ENCODE data around the gene KCTD1.

Gene KCTD1
- total RNA-seq: 1.9 to 3.9 (median 2.2) reads per million in 3 donors

DNA sequence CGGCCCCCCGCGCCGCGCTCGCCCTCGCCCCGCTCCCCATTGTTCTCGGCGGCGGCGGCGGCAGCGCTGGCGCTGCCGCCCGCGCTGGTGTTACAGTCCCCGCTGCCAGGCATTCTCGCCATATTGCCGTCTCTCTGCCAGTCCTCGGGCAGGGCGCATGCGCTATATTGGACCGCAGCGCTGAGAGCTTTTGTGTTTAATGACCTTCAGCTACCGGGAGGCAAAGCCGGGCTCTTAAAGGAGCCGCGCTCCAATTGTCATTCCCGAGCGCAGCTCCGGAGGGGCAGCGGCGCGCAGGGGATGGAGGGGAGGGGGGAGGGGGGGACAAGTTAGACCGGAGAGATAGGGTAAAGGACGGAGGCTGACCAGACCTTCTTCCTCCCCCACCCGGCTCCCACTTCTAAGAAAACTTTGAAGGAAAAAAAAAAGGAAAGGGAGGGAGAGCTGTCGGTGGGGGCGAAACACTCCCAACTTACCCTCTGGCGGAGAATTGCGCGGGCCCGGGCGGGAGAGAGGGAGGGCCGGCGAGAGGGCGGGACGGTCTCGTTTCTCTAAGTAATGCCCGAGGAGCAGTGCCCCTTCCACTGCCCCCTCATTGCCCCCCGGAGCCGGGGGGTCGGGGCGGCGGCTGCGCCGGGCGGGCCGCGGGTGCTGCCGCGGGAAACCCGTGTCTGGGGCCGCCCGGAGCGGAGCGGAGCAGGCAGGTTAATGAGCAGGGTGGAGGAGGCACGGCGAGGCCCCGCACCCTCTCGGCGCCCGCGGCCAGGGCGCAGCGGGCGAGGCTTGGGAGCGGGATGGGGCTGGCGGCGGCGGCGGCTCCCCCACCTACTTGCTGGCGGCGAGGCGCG, at the start of gene KCTD1:
TSS of gene KCTD1 (minus strand) at position 139 of the 848 bp plus-strand sequence. CDS start at position 122, 17 bp downstream.
- Histone ChIP-seq H3K9me3 (ENCODE audit: control insufficient read depth, low read length) (no peaks in the 10 kb centered on the region), H3K27me3 (replicated peaks; ENCODE audit: control insufficient read depth, insufficient read depth, low read length, poor library complexity, severe bottlenecking) (peaks cover 20% of the 10 kb centered on the region), H3K4me3 (ENCODE audit: insufficient read depth, low read depth, low read length, poor library complexity, severe bottlenecking) (peak within 1 kb of the TSS; percentile 68), H3K4me1 (ENCODE audit: control insufficient read depth, insufficient read depth, low read length, poor library complexity, severe bottlenecking) (peaks cover 13% of the 10 kb centered on the region), H3K36me3 (ENCODE audit: control insufficient read depth, insufficient read depth, low read length) (no peaks in the 10 kb centered on the region), H3K27ac (ENCODE audit: insufficient read depth, low read length, poor library complexity, severe bottlenecking) (no peak within 1 kb of the TSS)
- DNase-seq: peak; percentile 19 to 49 (median 37)

- H3K36me3 ChIP-seq (ENCODE audit: control insufficient read depth, insufficient read depth, low read length): no peaks in the 10 kb centered on the region
Observed at GRCh38 chr18:26593365-26594320, 45.3 kb upstream of the KCTD1 start.

GRCh38 chr18:26584745-26585144, 36.4 kb upstream of the KCTD1 start:
- Histone ChIP-seq H3K27me3 (replicated peaks; ENCODE audit: control insufficient read depth, insufficient read depth, low read length, poor library complexity, severe bottlenecking) (no peaks in the 10 kb centered on the region), H3K27ac (ENCODE audit: insufficient read depth, low read length, poor library complexity, severe bottlenecking) (no peak overlapping the region), H3K9me3 (ENCODE audit: control insufficient read depth, low read length) (no peaks in the 10 kb centered on the region), H3K36me3 (ENCODE audit: control insufficient read depth, insufficient read depth, low read length) (no peaks in the 10 kb centered on the region), H3K4me3 (ENCODE audit: insufficient read depth, low read depth, low read length, poor library complexity, severe bottlenecking) (no peak overlapping the region), H3K4me1 (ENCODE audit: control insufficient read depth, insufficient read depth, low read length, poor library complexity, severe bottlenecking) (no peaks in the 10 kb centered on the region)
- no peak for DNase-seq

More at GRCh38 chr18:26593365-26594320, 45.3 kb upstream of the KCTD1 start:
- no peak overlapping the region for H3K27ac ChIP-seq (ENCODE audit: insufficient read depth, low read length, poor library complexity, severe bottlenecking)
- no peak overlapping the region for H3K4me3 ChIP-seq (ENCODE audit: insufficient read depth, low read depth, low read length, poor library complexity, severe bottlenecking)
- H3K27me3 ChIP-seq (replicated peaks; ENCODE audit: control insufficient read depth, insufficient read depth, low read length, poor library complexity, severe bottlenecking): no peaks in the 10 kb centered on the region
- H3K4me1 ChIP-seq (ENCODE audit: control insufficient read depth, insufficient read depth, low read length, poor library complexity, severe bottlenecking): no peaks in the 10 kb centered on the region
- H3K9me3 ChIP-seq (ENCODE audit: control insufficient read depth, low read length): no peaks in the 10 kb centered on the region
- DNase-seq: no peak

DNA sequence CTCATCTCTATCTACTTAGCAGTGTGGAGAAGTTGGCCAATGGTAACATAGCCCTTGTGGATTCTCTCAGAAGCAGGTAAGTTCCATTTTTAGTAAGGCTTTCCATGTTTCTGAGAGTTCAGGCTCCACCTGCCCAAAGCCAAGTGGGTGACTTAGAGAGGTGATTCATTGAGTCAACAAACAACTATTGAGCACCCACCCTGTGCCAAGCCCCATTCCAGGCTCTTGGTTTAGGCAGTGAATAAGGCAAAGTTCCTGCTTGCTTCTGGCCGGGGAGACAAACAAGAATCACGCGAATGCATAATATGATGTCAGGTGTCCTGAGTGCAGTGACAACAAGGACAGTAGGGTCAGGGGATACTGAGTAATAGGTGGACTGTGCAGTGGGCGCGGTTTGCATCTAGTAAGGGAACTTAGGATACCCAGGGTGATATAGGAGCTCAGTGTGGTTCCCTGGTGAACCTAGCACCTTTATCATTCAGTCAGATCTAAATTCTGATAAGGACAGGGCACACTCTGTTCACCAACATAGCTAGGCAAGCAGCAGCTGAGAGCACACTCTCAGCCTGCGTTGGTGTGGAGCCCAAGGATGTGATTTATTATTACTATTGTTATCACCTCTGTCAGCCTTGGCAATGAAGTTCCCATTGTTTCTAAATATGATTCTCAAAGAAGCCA, 31.7 kb upstream of the KCTD1 start:
- Histone ChIP-seq H3K27ac (ENCODE audit: insufficient read depth, low read length, poor library complexity, severe bottlenecking) (no peak overlapping the region), H3K4me3 (ENCODE audit: insufficient read depth, low read depth, low read length, poor library complexity, severe bottlenecking) (no peak overlapping the region), H3K9me3 (ENCODE audit: control insufficient read depth, low read length) (no peaks in the 10 kb centered on the region), H3K27me3 (replicated peaks; ENCODE audit: control insufficient read depth, insufficient read depth, low read length, poor library complexity, severe bottlenecking) (no peaks in the 10 kb centered on the region), H3K36me3 (ENCODE audit: control insufficient read depth, insufficient read depth, low read length) (no peaks in the 10 kb centered on the region), H3K4me1 (ENCODE audit: control insufficient read depth, insufficient read depth, low read length, poor library complexity, severe bottlenecking) (no peaks in the 10 kb centered on the region)
- no peak for DNase-seq

DNA sequence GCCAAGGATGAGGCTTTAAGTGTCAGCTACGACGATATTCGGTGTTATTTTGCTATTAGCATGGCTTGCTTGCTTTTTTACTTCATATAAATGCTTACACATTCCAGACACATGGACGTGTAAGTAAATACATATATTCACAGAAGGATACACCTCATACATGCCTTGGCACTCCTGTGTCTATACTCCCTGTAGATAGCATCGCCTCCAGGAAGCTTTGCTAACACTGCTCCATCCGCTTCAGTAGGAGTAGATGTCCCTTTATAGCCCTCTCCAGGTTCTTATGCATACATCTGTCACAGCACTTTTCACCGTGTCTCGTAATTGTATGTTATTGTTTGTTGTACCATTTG, 27.5 kb upstream of the KCTD1 start:
- no peak overlapping the region for H3K4me3 ChIP-seq (ENCODE audit: insufficient read depth, low read depth, low read length, poor library complexity, severe bottlenecking)
- no peaks in the 10 kb centered on the region for H3K4me1 ChIP-seq (ENCODE audit: control insufficient read depth, insufficient read depth, low read length, poor library complexity, severe bottlenecking)
- no peaks in the 10 kb centered on the region for H3K9me3 ChIP-seq (ENCODE audit: control insufficient read depth, low read length)
- peaks cover 6% of the 10 kb centered on the region for H3K27me3 ChIP-seq (replicated peaks; ENCODE audit: control insufficient read depth, insufficient read depth, low read length, poor library complexity, severe bottlenecking)
- no peak overlapping the region for H3K27ac ChIP-seq (ENCODE audit: insufficient read depth, low read length, poor library complexity, severe bottlenecking)
- no peak for DNase-seq
- no peaks in the 10 kb centered on the region for H3K36me3 ChIP-seq (ENCODE audit: control insufficient read depth, insufficient read depth, low read length)

DNA sequence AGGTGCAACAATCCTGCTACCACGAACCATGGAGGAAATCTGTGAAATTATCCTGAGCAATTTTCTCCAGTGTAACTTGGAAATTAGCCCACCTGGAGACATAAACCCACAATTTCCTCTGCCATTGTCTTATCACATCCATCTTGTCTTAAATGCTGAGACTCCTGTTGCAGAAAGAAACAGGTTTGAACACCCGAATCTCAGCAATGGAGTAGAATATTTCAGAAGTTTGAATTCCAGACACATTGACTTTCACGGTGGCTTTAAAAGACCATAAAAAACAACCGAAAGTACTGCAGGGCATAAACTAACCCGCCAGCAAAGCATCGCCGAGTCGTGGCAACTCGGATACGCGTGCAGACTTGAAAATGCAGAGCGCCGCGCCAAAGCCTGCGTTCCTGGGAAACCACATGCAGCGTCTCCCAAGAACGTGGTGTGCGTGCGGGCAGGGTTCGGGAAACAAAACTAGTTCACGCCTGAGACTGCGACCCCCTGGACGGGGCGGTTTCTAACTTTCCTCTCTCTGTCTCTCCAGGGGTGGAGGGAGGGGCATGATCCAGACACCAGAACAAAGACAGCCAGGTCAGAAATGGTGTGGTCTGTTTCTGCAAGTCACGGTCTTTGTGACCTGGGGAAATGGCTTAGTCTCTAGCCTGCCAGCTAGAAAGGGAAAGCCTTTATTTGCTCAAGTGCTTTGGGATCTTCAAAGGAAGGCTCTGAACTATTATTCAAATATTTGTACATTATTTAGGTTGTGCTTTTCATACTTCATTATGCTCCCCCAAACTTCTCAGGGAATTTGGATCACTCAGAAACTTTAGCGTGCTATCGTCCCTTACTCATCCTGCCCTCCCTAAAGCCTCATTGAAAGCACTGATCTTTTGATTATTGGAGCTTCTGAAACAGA, 26.9 kb upstream of the KCTD1 start:
- no peaks in the 10 kb centered on the region for H3K36me3 ChIP-seq (ENCODE audit: control insufficient read depth, insufficient read depth, low read length)
- H3K9me3 ChIP-seq (ENCODE audit: control insufficient read depth, low read length): no peaks in the 10 kb centered on the region
- H3K4me1 ChIP-seq (ENCODE audit: control insufficient read depth, insufficient read depth, low read length, poor library complexity, severe bottlenecking): no peaks in the 10 kb centered on the region
- H3K4me3 ChIP-seq (ENCODE audit: insufficient read depth, low read depth, low read length, poor library complexity, severe bottlenecking): no peak overlapping the region
- H3K27me3 ChIP-seq (replicated peaks; ENCODE audit: control insufficient read depth, insufficient read depth, low read length, poor library complexity, severe bottlenecking): peaks cover 6% of the 10 kb centered on the region
- no peak for DNase-seq
- H3K27ac ChIP-seq (ENCODE audit: insufficient read depth, low read length, poor library complexity, severe bottlenecking): no peak overlapping the region

GRCh38 chr18:26568926-26569665, 20.7 kb upstream of the KCTD1 start:
- Histone ChIP-seq H3K27me3 (replicated peaks; ENCODE audit: control insufficient read depth, insufficient read depth, low read length, poor library complexity, severe bottlenecking) (peaks cover 6% of the 10 kb centered on the region), H3K27ac (ENCODE audit: insufficient read depth, low read length, poor library complexity, severe bottlenecking) (no peak overlapping the region), H3K4me1 (ENCODE audit: control insufficient read depth, insufficient read depth, low read length, poor library complexity, severe bottlenecking) (no peaks in the 10 kb centered on the region), H3K9me3 (ENCODE audit: control insufficient read depth, low read length) (no peaks in the 10 kb centered on the region), H3K4me3 (ENCODE audit: insufficient read depth, low read depth, low read length, poor library complexity, severe bottlenecking) (no peak overlapping the region), H3K36me3 (ENCODE audit: control insufficient read depth, insufficient read depth, low read length) (no peaks in the 10 kb centered on the region)
- DNase-seq: no peak

DNA sequence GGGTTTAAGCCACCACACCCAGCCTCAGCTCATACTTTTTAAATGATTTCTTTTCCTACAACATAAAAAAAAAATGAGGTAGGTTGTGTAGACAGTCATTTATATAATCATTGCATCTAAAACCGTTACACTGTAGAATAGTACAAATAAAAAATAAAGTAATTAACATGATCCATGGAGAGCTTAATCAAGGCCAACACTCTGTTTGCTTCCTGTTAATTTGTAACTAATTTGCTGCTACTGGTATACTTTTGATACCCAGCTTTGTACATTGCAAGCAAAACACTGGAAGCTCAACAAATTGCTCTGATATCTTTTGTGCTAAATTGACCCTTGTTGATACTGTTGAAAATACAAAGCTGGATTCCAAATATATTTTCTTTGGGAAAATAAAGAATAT, 20.2 kb upstream of the KCTD1 start:
- no peak for DNase-seq
- Histone ChIP-seq H3K36me3 (ENCODE audit: control insufficient read depth, insufficient read depth, low read length) (no peaks in the 10 kb centered on the region), H3K4me1 (ENCODE audit: control insufficient read depth, insufficient read depth, low read length, poor library complexity, severe bottlenecking) (no peaks in the 10 kb centered on the region), H3K4me3 (ENCODE audit: insufficient read depth, low read depth, low read length, poor library complexity, severe bottlenecking) (no peak overlapping the region), H3K9me3 (ENCODE audit: control insufficient read depth, low read length) (no peaks in the 10 kb centered on the region), H3K27me3 (replicated peaks; ENCODE audit: control insufficient read depth, insufficient read depth, low read length, poor library complexity, severe bottlenecking) (peaks cover 1% of the 10 kb centered on the region), H3K27ac (ENCODE audit: insufficient read depth, low read length, poor library complexity, severe bottlenecking) (no peak overlapping the region)
